Ovary (tissue), 3 donors: ENCODE measurements around the gene ZNF282.

Source experiments
- CTCF ChIP-seq, 3 donors: fragments of 450-650 bp in 2 of 3; fragments of 200-600 bp in 1 of 3; IDR thresholded peaks; one replicate each; pipeline versions ENCODE4 v1.5.1 to v1.8.0; 2016 to 2022; ENCODE audit warnings: antibody characterized with exemption in 3 of 3, mild to moderate bottlenecking in 1 of 3
- EP300 ChIP-seq: sonication (generic); formaldehyde crosslinking; IDR thresholded peaks from one replicate; pipeline ENCODE4 v1.6.1; 2017; ENCODE audit warnings: antibody characterized with exemption
- POLR2A ChIP-seq: fragments of 450-650 bp; IDR thresholded peaks from one replicate; pipeline ENCODE4 v1.6.1; 2017; ENCODE audit warnings: antibody characterized with exemption, mild to moderate bottlenecking, moderate library complexity
- donor health status: DM: no; HTN: no; CAD: no.

- TF ChIP-seq POLR2A = no peak
- no peak for TF ChIP-seq CTCF (IDR thresholded peaks at IDR 0.05)
- no peak for TF ChIP-seq EP300
These were observed 21.1 kb downstream of the ZNF282 start for GRCh38 chr7:149216402-149216801.
